Measurements from ENCODE around the gene SRPK2.

DNA sequence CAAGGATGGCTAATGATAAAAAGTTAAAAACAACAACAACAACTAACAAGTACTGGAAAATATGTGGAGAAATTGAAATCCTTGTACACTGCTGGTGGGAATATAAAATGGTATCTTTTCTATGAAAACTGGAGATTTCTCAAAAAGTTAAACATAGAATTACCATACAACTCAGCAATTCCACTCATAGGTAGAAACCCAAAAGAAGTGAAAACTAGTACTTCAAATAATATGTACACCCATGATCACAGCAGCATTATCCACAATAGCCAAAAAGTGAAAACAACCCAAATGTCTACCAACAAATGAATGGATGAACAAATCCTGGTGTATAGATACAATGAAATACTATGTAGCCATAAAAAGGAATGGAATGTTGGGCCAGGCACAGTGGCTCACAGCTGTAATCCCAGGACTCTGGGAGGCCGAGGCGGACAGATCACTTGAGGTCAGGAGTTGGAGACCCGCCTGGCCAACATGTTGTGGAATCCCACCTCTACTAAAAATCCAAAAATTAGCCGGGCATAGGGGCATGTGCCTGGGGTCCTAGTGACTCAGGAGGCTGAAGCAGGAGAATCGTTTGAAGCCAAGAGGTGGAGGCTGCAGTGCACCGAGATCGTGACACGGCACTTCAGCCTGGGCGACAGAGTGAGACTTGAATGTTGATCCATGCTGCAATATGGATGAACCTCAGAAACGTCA lies 66.8 kb downstream of the SRPK2 start:
- TF ChIP-seq EZH2 (IDR thresholded peaks at IDR 0.05), result no peak
- TF ChIP-seq POLR2AphosphoS5 (IDR thresholded peaks at IDR 0.05; ENCODE audit: borderline replicate concordance, low read depth, low read length), result no peak

Data from SK-N-MC (cell line).